Superior temporal gyrus (tissue), 1 donor: ENCODE data around the gene ARHGAP10.

Experiments
- DNase-seq: peaks from one replicate; pipeline ENCODE4 v3.0.0-alpha.2; 2016; ENCODE audit errors: extremely low spot score

The ARHGAP10 gene

GRCh38 chr4:147731580-147732517, at the start of gene ARHGAP10:
Gene ARHGAP10 (plus strand): TSS chr4:147732088. CDS start chr4:147732302, 214 bp downstream.
- DNase-seq, result peak; percentile 21

GRCh38 chr4:147682755-147683154, 49.1 kb upstream of the ARHGAP10 start:
- DNase-seq, result no peak

DNA sequence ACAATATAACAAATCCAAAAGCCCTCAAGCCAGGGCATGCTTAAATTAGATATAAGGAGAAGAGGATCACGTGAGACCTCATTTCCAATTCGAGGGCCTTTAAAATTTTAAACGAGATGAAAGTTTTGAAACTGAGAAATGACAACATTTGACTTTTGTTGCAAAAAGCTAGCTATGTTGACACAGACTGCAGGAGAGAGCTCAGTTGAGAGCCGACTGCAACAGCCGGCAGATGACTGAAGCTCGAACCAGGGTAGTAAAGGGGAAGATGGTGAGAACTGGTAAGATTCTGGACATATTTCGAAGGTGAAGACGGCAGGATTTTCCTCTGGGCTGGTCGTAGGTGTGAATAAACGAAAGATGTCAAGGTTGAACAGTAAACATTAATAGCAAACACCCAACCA, 48.7 kb upstream of the ARHGAP10 start:
- peak; percentile 47 for DNase-seq

- peak; percentile 83 for DNase-seq
These were observed 47.9 kb upstream of the ARHGAP10 start, which contains the start of gene PRMT9 for GRCh38 chr4:147683717-147684700. Gene PRMT9 (minus strand): TSS chr4:147684163. CDS start chr4:147683987, 176 bp downstream.

DNA sequence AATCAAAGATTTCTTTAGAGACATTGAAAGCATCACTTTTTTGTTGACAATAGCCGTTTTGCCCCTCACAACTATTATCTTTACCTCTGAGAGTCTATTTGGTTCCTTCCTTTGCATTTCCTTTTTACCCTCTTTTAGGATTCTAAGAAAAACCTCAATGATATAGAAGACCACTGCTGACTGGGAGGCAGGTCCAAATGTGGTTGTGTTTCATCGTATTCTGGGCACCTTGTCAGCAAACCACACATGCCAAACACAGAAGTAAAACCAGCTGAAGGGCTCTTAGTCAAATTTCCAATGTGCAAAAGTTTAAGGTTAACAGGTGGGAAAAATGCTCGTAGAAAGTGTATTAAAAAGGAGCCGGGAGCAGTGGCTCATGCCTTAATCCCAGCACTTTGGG, 42.8 kb upstream of the ARHGAP10 start:
- DNase-seq, result no peak

- DNase-seq, result no peak
These were observed 40.1 kb upstream of the ARHGAP10 start for GRCh38 chr4:147691820-147692219.

GRCh38 chr4:147693218-147693617, 38.7 kb upstream of the ARHGAP10 start:
- no peak for DNase-seq

DNA sequence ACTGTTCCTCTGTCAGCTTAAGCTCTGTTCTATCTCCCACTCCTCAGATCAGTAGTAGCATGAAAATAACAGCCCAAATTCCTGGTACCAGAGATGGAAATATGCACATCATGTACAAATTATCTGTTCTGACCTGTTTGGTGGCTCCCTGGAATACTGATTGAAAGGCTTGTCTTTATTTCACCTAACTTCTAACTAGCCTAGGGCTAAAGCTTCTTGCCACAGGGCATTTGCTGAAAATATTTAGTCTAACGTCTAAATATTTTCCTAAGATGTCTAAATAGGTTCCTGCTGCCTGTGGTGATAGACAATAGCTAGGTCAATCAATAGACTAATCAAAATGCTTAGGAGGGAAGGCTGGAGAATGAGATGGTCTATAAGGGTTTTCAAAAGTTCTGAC, 35.0 kb upstream of the ARHGAP10 start:
- no peak for DNase-seq

DNA sequence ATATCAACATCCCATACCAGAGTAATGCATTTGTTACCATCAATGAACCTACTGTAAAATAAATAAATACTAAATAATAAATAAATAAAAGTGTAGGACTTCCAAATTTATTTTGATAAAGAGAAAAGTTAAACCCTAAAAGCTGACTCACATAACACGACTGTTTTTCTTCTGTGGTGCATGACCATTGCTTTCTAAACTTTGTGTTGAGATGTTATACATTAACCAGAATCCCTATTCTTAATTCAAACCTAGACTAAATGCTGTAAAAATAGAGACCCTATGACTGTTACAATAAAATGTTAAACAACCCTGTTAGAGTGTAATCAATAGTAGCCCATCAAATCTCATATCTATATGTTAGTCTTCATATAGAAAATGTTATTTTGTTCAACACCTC, 27.0 kb upstream of the ARHGAP10 start:
- no peak for DNase-seq

DNA sequence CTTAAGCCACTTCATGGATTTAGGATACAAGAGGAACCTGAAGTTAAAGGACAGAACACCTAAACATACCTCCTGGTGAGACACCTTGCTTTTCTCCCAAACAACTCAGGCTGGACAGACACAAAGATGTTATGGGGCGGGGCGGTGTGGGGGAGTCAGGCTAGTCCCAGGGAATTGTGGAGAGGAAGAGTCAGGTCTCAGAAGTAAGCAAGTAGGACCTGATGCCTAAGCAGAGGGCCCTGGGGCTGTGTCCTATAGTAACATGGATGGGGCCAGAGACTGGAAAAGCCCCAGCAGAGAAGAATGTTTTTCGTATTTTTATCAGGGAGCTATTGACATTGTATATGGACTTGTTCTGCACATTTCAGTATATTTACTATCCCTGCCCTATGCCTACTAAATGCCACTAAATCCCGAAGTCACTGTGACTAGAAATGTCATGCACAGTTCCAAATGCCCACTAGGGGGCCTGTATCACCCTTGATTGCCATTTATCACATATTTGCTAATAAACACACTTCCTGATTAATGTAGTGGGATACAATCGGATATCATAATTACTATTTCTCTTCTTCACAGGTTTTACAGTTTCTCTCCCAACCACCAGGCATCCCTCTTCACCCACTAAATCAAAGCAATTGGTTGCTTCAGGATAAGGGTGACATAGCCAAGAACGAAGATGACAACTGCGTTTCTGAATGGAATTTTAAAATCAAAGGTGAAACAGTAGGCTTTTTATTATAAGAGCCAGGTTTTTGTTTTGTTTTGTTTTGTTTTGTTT, 23.8 kb upstream of the ARHGAP10 start:
- peak; percentile 83 for DNase-seq

DNA sequence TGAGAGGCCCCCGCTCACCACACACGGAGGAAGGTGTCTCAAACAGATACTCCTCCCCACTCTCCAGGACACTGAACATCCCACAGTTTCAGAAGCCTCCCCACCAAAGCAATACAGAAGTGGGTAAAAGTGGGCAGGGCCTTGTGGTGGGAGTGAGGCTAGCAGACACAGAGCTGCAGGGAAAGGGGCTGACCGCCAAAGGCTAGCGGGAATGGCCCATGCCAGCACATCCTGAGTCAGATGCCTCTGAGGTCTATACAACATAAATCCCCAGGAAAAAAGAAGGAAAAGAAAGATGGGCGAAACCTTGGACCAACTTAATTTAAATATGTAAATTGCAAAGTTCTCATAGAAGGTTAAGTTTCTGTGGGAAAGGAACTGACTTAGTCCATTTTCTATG, 21.9 kb upstream of the ARHGAP10 start:
- no peak for DNase-seq

GRCh38 chr4:147714575-147715401, 17.1 kb upstream of the ARHGAP10 start:
- no peak for DNase-seq

DNA sequence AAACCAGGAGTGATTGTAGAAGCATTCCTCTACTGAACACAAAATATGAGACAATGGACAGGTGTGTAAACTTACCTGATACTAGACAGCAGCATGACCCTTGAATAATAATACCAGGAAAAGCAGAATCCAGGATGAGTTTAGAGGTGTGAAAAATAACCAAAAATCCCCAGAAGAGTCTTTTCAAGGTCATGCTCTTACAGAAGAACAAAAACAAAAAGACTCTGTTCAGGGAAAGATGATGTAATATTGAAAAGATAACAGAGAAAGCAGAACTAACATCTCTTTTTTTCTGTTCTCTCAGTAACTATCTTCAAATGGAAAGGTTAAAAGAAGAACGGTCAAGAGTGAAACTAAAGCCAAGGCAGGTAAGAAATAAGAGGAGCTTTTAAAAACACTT, 14.0 kb upstream of the ARHGAP10 start:
- DNase-seq, result no peak

DNA sequence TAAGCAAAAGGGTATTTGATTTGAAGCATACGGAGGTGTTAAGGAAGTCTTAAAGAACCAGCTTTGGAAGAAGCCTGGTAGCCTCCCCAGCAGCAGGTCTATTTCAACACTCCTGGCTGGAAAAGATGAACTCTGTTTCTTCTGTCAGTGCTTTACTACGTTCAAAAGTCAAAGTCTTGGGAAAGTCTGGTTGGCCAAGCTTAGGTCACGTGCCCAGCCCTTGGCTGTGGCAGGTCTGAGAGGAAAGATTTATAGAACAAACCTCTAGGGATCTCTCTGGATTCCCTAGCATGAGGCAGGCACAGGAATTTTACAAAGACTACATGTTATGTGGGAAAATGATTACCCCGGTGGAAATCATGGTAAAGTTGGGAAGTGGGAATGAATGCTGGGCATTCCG, 8.6 kb upstream of the ARHGAP10 start:
- no peak for DNase-seq

DNA sequence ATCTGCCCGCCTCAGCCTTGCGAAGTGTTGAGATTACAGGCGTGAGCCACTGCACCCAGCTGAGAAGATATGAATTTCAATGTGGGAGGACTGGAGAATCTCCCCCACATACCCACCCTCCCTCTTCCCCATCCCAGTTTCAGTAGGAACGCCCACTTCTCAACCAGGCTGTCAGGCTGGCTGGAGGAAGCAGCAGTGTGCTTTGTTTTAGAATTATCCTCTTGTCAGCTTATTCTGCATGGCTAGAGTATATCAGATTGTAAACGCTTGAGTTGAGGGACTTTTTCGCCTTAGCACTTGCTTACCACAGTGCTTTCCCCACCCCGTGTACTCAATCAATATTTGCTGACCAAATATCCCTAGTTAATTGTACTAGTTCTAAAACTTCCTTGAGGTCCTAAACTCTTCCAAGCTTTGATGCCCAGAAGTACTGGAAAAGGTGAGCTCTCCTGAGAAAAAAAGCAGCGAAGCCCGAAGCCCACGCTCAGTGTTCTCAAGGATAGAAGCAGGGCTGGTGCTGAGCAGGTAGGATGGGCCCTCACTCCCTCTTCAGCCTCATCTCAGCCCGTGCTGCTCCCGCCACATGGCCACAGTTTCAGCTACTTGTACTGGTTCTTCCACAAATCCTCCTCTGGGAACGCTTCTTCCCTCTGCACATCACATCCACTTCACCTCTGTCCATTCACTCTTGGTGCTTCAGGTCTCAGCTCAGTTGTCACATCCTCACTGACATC, 7.3 kb upstream of the ARHGAP10 start:
- DNase-seq, result no peak

GRCh38 chr4:147725673-147726072, 6.2 kb upstream of the ARHGAP10 start:
- no peak for DNase-seq

DNA sequence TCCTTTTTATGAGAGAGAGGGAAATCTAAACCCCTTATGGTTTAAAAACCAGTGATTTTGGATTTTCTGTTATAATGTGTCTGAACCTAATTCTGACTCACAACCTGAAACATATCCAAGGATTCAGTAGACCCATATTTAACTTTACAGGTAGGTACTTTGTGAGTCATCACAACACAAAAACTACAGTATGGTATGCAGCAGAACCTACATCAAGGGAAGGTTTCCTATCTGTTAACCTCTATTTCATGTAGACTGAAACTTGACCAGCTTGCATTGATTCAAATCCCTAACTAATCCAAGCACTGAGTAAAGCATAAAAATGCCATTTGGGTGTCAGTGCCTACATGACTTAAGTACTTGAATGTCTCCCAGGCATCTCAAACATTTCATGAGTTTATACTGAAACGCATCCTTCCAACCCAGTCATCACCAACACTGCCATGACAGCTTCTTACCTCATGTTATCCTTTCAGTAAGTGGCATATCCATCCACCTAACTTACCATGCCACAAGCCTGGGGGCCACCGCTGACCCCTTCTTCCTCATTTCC, 4.3 kb upstream of the ARHGAP10 start:
- no peak for DNase-seq

GRCh38 chr4:147730333-147730732, 1.6 kb upstream of the ARHGAP10 start:
- DNase-seq, result no peak

- no peak for DNase-seq
These were observed 789 bp downstream of the ARHGAP10 start for GRCh38 chr4:147732518-147733235.
